Measurements from ENCODE around the gene EHMT1.
A peak's percentile ranks its signal among the peaks of the same experiment; 100 is the strongest.

The EHMT1 gene

DNA sequence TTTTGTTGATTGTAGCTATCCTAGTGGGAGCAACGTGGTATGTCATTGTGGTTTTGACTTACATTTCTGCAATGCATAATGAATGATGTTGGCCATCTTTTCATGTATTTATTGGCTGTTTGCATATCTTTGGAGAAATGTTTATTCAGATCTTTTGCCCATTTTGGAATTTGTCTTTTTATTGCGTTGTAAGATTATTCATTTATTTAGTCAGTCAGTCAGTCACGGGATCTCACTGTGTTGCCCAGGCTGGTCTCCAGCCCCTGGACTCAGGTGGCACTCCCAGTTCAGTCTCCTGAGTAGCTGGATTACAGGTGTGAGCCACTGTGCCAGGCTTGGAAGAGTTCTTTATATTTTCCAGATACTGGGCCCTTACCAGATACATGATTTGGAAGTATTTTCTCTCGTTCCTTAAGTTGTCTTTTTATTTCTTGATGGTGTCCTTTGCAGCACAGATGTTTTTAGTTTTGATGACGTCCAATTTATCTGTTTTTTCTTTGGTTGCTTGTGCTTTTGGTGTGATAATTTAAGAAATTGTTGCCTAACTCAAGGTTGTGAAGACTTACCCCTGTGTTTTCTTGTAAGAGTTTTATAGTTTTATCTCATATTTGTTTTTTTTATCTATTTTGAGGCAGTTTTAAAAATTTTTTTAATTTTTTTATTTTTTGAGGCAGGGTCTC lies 67.1 kb downstream of the EHMT1 start:
- H3K27ac ChIP-seq (ENCODE audit: low read depth, low read length): no peak overlapping the region
- peaks cover 51% of the 10 kb centered on the region for H3K4me1 ChIP-seq (ENCODE audit: control insufficient read depth, insufficient read depth, low read length)
- no peaks in the 10 kb centered on the region for H3K36me3 ChIP-seq (ENCODE audit: control insufficient read depth, insufficient read depth, low read length)
- no peak overlapping the region for H3K4me3 ChIP-seq (ENCODE audit: low read depth, low read length)
- no peaks in the 10 kb centered on the region for H3K27me3 ChIP-seq (ENCODE audit: control insufficient read depth, insufficient read depth, low read length)
- no peaks in the 10 kb centered on the region for H3K9me3 ChIP-seq (ENCODE audit: control insufficient read depth, insufficient read depth, low read length)
- H3K9ac ChIP-seq (ENCODE audit: low read depth, low read length): no peak overlapping the region

DNA sequence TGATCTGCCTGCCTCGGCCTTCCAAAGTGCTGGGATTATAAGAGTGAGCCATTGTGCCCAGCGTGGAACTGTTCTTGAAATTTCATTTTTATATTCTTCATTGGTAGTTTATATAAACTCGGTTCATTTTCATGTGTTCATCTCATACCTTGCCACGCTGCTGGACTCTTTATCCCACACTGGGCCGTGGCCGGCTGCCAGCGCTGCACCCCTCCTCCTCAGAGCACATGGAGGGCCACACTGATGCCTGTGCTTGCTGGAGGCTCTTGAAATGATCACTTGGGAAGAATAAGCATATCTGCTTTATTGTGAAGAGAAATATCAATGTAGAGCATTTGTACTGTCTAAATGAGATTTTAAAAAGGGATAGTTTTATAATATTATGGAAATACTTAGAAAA lies 69.5 kb downstream of the EHMT1 start:
- H3K4me1 ChIP-seq (ENCODE audit: control insufficient read depth, insufficient read depth, low read length): peaks cover 30% of the 10 kb centered on the region
- H3K9ac ChIP-seq (ENCODE audit: low read depth, low read length): no peak overlapping the region
- H3K4me3 ChIP-seq (ENCODE audit: low read depth, low read length): no peak overlapping the region
- H3K27me3 ChIP-seq (ENCODE audit: control insufficient read depth, insufficient read depth, low read length): no peaks in the 10 kb centered on the region
- no peaks in the 10 kb centered on the region for H3K9me3 ChIP-seq (ENCODE audit: control insufficient read depth, insufficient read depth, low read length)
- no peaks in the 10 kb centered on the region for H3K36me3 ChIP-seq (ENCODE audit: control insufficient read depth, insufficient read depth, low read length)
- H3K27ac ChIP-seq (ENCODE audit: low read depth, low read length): no peak overlapping the region

DNA sequence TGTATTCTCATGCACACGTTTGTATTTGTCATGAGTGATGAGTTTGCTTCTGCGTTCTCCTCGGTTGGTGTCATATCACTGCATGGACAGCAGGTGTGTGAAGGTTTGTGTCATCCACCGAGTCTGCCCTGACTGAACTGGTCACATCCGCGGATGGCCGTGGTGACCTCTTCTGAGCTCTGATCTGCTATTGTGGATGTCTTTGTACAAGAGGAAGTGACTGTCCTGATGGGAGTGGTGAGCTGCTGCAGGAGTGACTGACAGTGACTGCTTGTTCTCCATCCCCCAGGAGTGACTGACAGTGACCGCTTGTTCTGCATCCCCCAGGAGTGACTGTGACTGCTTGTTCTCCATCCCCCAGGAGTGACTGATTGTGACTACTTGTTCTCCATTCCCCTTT lies 69.9 kb downstream of the EHMT1 start:
- Histone ChIP-seq H3K27me3 (ENCODE audit: control insufficient read depth, insufficient read depth, low read length) (no peaks in the 10 kb centered on the region), H3K36me3 (ENCODE audit: control insufficient read depth, insufficient read depth, low read length) (no peaks in the 10 kb centered on the region), H3K9ac (ENCODE audit: low read depth, low read length) (no peak overlapping the region), H3K4me1 (ENCODE audit: control insufficient read depth, insufficient read depth, low read length) (peaks cover 28% of the 10 kb centered on the region), H3K4me3 (ENCODE audit: low read depth, low read length) (no peak overlapping the region), H3K9me3 (ENCODE audit: control insufficient read depth, insufficient read depth, low read length) (no peaks in the 10 kb centered on the region), H3K27ac (ENCODE audit: low read depth, low read length) (no peak overlapping the region)

DNA sequence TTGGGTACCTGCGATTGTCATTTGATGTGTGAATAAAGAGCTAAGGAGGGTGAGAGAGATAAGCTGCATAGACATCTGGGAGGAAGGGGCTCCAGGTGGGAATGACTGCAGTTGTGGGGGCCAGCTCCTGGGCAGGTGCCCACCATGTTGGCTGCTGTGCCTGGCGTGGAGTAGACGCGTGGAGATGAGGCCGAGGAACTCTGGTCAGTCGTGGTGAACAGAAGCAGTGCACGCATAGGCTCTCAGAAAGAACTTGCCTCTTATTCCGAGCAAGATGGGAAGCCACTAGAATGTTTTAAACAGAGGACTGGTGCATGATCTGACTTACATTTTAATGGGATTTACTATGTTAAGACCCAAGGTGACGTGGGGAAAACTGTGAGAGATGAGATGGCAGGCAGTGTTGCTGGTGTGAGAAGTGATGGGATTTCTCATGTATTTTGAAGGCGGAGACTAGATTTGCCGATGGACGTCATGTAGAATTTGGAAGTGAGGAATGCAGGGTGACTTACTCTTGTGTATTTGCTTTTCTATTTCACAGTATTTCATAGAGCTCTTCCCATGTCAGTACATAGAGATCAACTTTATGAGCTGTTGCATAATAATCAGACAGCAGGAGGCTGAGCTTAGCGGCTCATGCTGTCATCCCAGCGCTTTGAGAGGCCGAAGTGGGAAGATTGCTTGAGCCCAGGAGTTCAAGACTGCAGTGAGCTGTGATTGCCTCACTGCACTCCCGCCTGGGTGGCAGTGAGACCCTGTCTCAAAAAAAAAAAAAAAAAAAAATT lies 71.1 kb downstream of the EHMT1 start:
- no peak overlapping the region for H3K4me3 ChIP-seq (ENCODE audit: low read depth, low read length)
- H3K27me3 ChIP-seq (ENCODE audit: control insufficient read depth, insufficient read depth, low read length): no peaks in the 10 kb centered on the region

DNA sequence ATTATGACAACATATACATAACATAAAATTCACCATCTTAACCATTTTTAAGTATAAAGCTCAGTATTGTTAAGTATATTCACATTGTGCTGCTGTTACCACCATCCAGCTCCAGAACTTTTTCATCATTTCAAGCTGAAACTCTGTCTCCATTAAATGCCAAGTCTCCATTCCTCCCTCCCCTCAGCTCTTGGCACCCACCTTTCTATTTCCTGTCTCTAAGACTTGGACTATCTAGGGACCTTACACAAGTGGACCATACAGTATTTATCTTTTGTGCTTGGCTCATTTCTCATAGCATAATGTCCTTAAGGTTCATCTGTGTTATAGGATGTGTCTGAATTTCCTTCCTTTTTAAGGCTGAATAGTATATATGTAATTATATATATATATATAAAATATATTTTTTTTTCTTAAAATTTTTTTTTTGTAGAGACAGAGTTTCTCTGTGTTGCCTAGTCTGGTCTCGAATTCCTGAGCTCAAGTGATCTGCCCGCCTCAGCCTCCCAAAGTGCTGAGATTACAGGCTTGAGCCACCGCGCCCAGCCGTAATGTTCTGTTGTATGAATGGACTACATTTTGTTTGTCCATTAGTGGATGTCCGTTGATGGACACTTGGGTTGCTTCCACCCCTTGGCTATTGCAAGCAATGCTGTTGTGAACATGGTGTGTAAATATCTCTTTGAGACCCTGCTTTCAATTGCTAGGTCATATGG lies 72.3 kb downstream of the EHMT1 start:
- H3K4me1 ChIP-seq (ENCODE audit: control insufficient read depth, insufficient read depth, low read length): peaks cover 32% of the 10 kb centered on the region
- no peaks in the 10 kb centered on the region for H3K36me3 ChIP-seq (ENCODE audit: control insufficient read depth, insufficient read depth, low read length)
- H3K9ac ChIP-seq (ENCODE audit: low read depth, low read length): no peak overlapping the region
- H3K27me3 ChIP-seq (ENCODE audit: control insufficient read depth, insufficient read depth, low read length): no peaks in the 10 kb centered on the region
- no peak overlapping the region for H3K4me3 ChIP-seq (ENCODE audit: low read depth, low read length)
- no peak overlapping the region for H3K27ac ChIP-seq (ENCODE audit: low read depth, low read length)
- H3K9me3 ChIP-seq (ENCODE audit: control insufficient read depth, insufficient read depth, low read length): no peaks in the 10 kb centered on the region

More for the DNA sequence above, 71.1 kb downstream of the EHMT1 start:
- H3K9me3 ChIP-seq (ENCODE audit: control insufficient read depth, insufficient read depth, low read length): no peaks in the 10 kb centered on the region
- peak overlapping the region; percentile 15 for H3K27ac ChIP-seq (ENCODE audit: low read depth, low read length)
- H3K4me1 ChIP-seq (ENCODE audit: control insufficient read depth, insufficient read depth, low read length): peaks cover 28% of the 10 kb centered on the region
- H3K36me3 ChIP-seq (ENCODE audit: control insufficient read depth, insufficient read depth, low read length): no peaks in the 10 kb centered on the region
- no peak overlapping the region for H3K9ac ChIP-seq (ENCODE audit: low read depth, low read length)

DNA sequence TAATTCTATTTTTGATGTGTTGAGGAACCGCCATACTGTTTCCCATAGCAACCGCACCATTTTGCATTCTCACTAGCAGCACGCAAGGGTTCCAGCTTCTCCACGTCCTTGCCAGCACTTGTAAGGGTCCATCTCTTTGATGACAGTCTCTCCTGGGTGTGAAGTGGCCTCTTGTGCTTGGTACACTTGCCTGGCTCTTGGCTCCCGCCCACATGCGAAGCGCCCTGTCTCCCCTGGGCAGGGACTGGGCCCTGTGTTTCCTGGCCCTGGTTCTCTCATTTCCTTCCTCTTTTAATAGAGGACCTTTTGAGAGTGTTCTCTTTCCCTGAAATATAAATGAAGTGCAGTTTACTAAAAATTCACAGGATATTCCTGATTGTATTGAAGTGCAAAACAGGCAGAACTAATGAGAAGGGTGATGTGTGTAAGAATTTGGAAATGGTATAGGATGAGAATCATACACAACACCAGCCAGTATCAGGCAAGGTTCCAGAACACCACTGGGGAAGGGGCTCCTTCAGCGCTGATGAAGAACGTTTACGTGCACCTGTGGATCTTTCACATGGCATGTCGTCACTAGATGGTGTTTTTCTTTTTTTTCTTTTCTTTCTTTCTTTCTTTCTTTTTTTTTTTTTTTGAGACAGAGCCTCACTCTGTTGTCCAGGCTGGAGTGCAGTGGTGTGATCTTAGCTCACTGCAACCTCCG lies 73.0 kb downstream of the EHMT1 start:
- Histone ChIP-seq H3K4me3 (ENCODE audit: low read depth, low read length) (no peak overlapping the region), H3K9ac (ENCODE audit: low read depth, low read length) (no peak overlapping the region), H3K9me3 (ENCODE audit: control insufficient read depth, insufficient read depth, low read length) (no peaks in the 10 kb centered on the region), H3K27ac (ENCODE audit: low read depth, low read length) (no peak overlapping the region), H3K36me3 (ENCODE audit: control insufficient read depth, insufficient read depth, low read length) (no peaks in the 10 kb centered on the region), H3K27me3 (ENCODE audit: control insufficient read depth, insufficient read depth, low read length) (no peaks in the 10 kb centered on the region), H3K4me1 (ENCODE audit: control insufficient read depth, insufficient read depth, low read length) (peaks cover 35% of the 10 kb centered on the region)

DNA sequence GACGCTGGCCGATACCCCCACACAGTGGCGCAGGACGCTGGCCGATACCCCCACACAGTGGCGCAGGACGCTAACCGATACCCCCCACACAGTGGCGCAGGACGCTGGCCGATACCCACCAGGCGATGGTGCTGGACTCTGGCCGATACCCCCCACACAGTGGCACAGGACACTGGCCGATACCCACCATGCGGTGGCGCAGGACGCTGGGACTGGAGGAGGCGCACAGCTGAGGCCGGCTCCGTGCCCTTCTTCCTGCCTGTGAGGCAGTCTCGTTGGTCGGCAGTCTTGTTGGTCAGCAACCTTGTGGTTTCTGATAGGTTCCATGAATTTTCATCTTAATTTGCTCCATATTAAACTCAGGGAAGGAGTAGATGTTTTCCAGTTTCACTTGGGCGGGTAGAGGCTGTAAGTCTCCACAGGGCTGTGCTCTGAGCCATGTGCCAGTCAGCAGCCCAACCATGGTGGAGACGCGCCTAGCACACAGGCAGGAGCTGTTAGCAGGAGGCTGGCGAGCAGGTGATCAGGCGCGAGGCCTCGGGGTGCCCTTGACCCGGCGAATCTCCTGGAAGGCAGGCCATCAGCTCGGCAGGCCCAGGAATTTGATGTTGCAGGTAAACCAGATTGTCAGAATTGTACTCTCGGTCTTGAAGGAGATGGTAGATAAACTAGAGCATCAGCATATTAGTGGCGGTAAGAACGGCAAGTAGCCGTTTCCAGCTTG lies 75.6 kb downstream of the EHMT1 start:
- no peaks in the 10 kb centered on the region for H3K9me3 ChIP-seq (ENCODE audit: control insufficient read depth, insufficient read depth, low read length)
- H3K27me3 ChIP-seq (ENCODE audit: control insufficient read depth, insufficient read depth, low read length): no peaks in the 10 kb centered on the region
- H3K9ac ChIP-seq (ENCODE audit: low read depth, low read length): no peak overlapping the region
- H3K27ac ChIP-seq (ENCODE audit: low read depth, low read length): no peak overlapping the region
- no peaks in the 10 kb centered on the region for H3K36me3 ChIP-seq (ENCODE audit: control insufficient read depth, insufficient read depth, low read length)
- no peak overlapping the region for H3K4me3 ChIP-seq (ENCODE audit: low read depth, low read length)
- H3K4me1 ChIP-seq (ENCODE audit: control insufficient read depth, insufficient read depth, low read length): peaks cover 33% of the 10 kb centered on the region

DNA sequence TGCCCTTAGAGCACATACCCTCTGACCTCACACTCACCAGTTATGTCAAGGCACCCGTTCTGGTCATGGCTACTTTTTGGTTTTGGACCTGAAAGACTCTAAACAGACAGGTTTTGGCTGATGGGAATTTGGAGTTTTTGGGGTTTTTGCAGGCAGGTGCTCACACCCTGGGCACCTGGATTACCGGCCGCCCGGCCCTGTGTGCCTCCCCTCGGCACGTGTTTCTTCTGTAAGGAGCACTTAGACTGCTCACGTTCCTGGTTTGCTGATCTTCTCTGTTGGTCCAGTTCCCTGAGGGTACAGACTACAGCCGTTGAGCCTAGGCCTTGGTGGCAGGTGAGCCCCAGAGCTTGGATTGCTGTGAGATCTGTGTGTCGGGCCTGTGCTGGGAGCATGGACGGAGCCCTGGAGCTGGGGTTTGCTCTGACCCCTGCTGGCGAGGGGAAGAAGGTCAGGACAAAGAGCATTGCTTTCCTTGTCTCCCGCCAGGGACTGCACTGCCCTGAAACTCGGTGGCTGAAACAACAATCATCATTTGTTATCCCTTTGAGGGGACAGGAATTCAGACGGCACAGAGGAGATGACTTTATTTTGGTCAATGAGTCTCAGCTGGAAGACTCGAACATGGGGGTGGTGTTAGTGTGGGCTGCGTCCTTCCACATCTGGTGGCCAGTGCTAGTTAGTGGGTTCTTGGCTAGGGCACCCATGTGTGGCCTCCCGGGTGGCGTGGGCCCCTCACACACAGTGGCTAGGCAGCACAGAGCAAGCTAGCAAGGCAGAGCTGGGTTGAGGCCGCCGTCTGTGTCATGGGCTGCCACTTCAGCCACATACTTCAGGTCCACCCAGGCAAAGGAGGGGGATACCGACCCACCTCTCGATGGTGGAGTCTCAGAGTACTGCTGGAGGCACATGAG lies 76.4 kb downstream of the EHMT1 start:
- H3K9me3 ChIP-seq (ENCODE audit: control insufficient read depth, insufficient read depth, low read length): no peaks in the 10 kb centered on the region
- no peak overlapping the region for H3K9ac ChIP-seq (ENCODE audit: low read depth, low read length)
- H3K4me1 ChIP-seq (ENCODE audit: control insufficient read depth, insufficient read depth, low read length): peaks cover 26% of the 10 kb centered on the region
- peak overlapping the region; percentile 57 for H3K27ac ChIP-seq (ENCODE audit: low read depth, low read length)
- H3K4me3 ChIP-seq (ENCODE audit: low read depth, low read length): no peak overlapping the region
- no peaks in the 10 kb centered on the region for H3K27me3 ChIP-seq (ENCODE audit: control insufficient read depth, insufficient read depth, low read length)
- H3K36me3 ChIP-seq (ENCODE audit: control insufficient read depth, insufficient read depth, low read length): no peaks in the 10 kb centered on the region

DNA sequence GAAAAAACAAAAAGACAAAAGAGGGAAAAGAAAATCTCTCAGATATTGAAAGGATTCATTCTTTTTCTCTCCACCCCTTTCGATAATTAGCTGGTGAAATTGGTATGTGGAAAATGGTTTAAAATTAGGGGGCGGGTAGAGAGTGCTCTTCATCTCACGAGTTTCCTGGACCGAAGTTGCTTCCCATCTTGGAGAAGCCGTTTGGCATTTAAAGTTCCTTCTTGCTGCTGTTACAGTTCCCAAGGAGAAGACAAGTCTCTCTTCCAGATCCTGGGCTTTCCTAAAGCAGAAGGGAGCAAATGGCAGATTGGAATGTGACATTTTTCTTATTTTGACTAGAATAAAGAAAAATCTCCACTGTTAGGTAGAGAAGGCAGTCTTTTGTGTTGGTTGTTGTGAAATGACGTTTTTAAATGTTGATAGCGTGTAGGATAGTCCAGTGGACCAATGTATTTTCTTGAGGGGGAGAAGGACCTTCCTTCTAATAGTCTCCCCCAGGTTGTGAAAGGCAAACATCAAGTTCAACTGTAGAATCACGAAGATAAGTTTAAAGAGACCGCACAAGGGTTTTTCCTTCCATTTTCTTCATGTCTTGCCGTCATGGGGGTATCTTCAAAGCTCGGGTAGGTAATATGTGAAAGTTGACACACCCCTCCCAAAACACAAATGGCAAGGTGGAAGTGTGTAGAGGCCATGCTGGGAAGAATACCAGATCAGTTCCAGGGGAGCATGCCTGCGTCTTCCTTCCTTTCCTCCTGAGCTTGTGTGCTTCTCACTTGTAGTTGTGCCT lies 77.5 kb downstream of the EHMT1 start:
- Histone ChIP-seq H3K9ac (ENCODE audit: low read depth, low read length) (no peak overlapping the region), H3K36me3 (ENCODE audit: control insufficient read depth, insufficient read depth, low read length) (no peaks in the 10 kb centered on the region), H3K27me3 (ENCODE audit: control insufficient read depth, insufficient read depth, low read length) (no peaks in the 10 kb centered on the region), H3K4me3 (ENCODE audit: low read depth, low read length) (no peak overlapping the region), H3K9me3 (ENCODE audit: control insufficient read depth, insufficient read depth, low read length) (0 out of 2 replicates have a peak, but pooled peaks cover 4% of the 10 kb centered on the region), H3K4me1 (ENCODE audit: control insufficient read depth, insufficient read depth, low read length) (peaks cover 26% of the 10 kb centered on the region), H3K27ac (ENCODE audit: low read depth, low read length) (no peak overlapping the region)

Measured in HUES48 (cell line).